HG02623 (cell line): ENCODE data around the gene SLC4A1.

Experiments used
- ATAC-seq: cut with Tn5 transposase; IDR thresholded peaks from one replicate; pipeline ENCODE4 v1.9.1; 2021; ENCODE audit warnings: moderate library complexity; ENCODE audit not compliant: unreplicated experiment

Gene SLC4A1

DNA sequence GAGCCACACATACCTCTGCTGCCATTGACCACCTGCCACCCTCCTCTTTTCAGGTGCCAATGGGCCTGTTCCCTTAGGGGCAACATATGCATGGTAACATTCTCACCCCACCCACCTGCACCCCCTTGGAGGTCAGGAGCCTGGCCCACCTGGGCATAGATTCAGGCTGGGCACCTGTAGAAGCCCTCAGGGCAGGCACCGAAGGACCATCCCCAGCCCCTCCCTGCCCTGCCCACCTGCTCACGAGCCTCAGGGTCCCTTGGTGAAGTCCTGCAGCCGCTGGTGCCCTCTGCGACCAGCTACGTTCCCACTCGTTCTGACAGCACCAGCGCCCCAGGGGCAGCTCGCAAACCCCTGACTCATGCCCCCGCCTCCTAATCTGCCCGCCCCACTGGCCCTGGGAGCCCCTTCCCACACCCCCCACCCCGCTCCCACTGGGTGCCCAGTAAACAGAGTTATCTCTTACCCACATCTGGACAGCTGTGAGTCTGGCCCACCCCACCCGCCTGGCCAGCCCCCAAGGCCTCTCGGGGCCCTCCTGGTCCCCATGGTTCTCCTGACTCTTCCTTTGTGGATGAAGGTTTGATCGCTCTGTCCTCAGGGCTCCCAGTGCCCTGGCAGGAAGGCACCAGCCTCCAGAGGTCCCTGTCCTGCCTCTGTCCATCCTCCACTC, at the start of gene SLC4A1:
SLC4A1 (minus strand) TSS at position 318 of the 673 bp plus-strand sequence. CDS start 5,269 bp downstream, outside the sequence.
- ATAC-seq: no peak

DNA sequence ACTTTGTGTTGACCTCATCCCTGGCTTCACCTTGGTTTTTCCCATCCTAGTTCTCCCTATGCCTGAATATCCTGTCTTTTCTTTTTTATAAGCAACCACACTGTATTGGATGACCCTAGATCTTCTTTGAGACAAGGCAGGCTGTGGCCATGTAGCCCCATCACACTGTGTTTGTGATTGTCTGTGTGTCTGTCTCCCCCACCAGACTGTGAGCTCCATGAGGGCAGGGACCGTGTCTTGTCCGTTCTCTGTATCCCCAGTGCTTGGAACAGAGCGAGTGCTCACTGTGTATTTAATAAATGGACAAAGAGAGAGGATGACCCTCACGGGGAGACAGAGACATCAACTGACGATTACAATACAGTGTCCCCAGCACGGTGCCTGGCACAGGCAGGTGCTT, 49.6 kb upstream of the SLC4A1 start:
- ATAC-seq: no peak

DNA sequence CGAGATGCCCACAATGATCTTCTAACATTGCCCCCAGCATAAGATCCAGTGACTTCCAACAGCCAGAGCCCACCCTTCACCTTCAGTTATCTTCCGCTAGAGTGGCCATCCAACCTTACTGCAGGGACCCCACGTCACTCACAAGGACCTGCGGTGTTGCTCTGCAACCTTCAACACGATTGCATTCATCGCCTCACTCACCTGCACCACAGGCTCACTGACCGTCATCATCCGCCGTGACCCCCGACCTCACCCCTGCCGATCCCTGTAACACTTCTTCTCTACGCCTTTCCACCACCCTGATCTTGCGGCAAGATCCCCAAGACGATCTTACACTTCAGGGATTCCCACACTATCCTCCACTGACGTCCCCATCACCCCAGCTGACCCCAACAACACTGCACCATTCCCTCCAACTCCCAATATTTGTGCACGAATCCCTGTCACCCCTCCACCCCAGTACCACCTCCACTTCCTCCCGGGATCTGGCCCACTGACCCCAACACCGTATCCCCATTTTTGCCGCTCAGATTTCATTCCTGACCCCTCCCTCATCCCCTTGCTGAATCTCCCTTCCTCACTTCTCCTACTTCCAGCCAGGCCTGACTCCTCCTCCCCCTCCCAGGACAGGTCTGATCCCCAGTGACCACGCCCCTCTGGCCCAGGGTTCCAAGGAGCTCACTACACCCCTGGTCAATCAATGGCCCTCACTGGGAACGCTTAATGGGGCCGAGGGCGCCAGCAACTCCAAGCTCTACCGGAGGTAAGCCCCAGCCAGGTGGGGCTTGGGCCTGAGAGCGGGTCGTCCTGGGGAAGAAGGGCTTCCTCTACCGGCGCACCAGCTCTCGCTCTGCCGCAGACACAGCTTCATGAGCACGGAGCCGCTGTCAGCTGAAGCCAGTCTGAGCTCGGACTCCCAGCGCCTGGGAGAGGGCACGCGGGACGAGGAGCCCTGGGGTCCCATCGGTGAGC, 48.1 kb upstream of the SLC4A1 start:
- ATAC-seq: no peak

DNA sequence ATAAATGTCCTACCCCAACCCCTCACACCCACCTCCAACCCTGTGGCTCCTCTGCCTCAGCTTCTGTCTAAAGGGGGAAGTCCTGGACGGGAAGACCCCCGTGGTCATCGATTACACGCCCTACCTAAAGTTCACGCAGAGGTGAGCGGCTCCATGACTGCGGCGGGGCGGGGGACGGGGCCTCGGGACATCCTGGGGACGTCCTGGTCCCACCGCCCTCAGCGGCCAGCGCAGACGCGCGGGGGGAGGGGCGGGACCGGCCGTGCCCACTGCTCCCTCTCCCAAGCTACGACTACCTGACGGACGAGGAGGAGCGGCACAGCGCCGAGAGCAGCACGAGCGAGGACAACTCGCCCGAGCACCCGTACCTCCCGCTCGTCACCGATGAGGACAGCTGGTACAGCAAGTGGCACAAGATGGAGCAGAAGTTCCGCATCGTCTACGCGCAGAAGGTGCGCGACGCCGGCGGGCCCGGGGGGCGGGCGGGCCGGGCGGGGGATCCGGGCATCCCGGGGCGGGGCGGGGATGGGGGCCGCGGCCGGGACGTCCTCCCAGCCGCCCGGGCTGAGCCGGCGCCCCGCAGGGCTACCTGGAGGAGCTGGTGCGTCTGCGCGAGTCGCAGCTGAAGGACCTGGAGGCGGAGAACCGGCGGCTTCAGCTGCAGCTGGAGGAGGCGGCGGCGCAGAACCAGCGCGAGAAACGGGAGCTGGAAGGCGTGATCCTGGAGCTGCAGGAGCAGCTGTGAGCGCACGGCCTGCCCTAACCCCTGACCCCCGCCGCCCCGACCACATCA, 47.1 kb upstream of the SLC4A1 start:
- no peak for ATAC-seq

DNA sequence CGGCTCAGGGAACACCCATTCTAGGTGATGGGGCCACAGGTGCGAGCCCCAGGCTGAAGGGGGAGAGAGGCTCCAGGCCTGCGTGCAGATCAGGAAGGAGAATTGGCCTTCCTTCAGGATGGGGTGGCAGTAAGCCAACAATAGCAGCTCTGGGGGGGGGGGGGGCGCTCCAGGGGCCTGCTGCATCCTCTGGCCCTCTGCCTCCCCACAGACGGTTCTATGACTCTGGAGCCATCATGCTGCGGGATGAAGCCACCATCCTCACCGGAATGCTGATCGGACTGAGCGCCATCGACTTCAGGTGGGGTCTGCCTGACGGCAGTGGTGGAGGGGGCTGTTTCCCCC, 46.6 kb upstream of the SLC4A1 start:
- no peak for ATAC-seq

DNA sequence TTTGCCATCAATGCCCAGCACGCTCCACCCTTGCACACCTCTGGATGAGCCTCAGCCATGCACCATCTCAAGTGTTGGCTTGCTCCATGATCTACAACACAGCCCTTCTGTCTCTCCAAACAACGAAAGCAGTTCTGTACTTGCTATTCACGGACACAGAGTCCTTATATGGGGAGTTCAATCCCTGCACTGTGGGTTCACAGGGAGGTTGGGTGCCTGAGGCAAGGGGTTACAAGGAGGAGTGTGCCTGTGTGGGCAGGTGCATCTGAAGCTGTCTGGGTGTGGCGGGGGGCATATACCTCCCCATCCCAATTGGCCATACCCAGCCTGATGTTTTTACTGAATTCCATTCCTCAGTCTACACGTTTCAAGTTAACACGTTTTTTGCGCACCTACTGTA, 46.1 kb upstream of the SLC4A1 start:
- ATAC-seq: no peak

DNA sequence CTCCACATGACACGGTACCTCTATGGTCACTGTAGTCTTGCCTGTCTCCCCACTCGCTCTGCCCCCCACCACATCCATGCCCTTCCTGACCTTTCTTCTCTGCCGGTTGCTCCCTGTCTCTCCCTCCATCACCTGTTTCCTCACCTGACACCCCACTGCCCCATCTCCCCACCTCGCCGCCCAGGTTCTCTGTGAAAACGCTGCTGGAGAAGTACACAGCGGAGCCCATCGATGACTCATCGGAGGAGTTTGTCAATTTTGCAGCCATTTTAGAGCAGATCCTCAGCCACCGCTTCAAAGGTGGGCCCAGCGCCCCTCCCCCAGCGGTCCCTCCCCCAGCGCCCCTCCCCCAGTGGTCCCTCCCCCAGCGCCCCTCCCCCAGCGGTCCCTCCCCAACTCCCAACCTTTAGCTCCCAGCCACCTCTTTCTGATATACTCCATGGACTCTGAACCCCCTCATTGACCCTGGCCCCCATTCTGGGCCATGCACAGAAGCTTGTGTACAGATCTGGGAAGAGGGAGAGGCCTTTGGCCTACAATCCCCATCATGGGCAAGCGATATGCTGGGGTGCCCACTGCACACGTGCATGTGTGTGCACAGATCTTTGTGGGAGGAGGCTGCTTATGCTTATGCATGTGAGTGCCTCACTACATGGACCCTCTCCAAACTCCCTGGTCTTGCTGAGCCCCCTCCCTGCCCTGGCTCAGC, 44.6 kb upstream of the SLC4A1 start:
- no peak for ATAC-seq

DNA sequence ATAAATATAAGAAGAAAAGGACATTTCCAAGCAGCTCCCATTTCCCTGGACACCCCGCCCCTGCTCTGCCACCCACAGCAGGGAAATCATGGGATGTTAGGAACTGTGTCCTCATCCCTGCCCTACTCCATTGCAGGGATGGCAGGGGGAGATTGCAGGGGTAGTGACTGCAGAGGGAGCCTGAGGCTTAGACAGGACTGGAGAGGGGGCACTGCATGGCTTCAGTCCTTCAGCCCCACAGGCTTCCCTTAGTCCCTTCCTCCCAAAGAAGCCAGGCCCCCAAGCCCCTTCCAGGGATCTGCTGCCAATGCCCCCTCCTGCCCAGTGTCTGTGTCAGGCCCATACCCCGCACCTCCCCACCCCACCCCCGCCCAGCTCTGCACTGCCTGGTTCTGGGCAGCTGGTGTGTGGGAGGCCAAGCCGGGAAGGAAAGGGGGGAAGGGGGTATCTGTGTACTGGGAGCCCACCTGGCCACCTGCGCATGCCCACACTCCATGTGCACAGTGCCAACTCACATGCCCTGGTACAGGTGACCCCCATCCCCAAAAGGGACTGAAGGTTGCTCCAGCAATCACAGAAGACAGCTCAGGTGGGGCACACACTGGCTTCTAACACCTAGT, 43.7 kb upstream of the SLC4A1 start:
- ATAC-seq: no peak

DNA sequence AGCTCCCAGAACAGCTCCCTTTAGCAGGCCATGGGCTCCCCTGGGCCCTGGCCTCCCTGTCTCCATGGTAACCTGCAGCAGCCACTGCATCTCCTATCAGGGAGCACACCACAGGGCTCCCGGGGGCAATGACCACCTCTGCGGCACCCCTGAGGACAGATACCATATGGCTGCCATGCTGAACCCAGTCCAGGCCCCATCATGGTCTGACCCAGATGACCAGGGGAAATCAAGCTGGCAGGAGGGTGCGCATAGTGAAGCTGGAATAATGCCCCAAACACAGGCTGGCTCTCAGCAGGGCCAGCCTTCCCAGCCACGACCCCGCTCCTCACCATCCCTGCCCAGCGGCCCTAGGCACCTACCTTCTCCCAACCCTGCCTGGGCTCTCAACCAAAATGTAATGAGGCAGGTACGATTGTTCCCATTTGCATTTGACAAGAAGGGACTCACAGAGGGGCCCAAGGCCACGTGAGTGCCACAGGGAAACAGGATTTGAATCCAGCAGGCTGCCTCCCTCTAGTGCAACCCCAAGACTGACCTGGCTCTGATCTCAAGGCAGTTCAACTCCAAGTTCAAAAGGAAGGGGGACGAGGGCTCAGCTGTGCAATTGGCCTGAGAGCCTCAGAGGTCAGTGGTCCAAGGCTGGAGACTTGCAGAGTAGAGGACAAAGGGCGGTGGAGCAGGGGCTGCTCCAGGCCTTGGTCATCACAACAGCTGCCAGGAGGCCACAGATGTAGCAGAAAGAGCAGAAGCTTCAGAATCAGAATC, 42.9 kb upstream of the SLC4A1 start:
- no peak for ATAC-seq

DNA sequence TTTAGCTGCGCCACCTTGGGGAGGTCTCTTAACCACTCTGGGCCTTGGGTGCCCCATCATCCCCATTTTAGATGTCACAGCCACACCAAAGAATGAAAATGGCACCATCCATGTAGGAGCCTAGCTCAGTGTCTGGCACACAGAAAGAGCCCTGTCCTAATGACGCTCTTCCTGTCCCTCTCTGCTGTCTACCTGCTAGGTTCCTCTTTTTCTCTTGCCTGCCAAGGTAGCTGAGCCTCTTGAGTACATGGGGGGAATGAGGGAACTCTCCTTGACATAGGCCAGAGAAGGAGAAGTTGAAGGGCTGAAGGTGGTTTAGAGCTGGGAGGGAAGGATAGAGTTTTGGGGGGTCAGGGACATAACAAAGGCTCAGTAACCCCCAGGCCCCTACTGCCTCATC, 42.3 kb upstream of the SLC4A1 start:
- no peak for ATAC-seq

DNA sequence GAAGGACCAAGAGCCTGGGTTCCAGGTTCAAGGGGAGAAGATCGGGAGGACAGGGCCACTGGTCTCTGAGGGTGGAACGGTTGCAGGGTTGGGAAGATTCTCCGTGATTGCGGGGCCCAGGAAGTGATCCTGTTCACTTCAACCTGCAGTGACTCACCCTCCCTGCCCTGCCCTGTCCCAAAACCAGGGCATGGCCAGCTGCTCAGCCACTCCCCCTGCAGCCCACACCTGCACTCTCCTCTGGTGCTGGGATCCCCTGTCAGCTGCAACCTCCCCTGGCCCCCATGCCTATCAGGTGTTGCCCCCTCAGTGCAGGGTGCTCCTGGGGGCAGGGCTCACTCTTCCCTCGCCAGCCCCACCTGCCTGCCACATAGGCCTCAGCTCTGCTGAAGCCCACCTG, 41.5 kb upstream of the SLC4A1 start:
- ATAC-seq: no peak

DNA sequence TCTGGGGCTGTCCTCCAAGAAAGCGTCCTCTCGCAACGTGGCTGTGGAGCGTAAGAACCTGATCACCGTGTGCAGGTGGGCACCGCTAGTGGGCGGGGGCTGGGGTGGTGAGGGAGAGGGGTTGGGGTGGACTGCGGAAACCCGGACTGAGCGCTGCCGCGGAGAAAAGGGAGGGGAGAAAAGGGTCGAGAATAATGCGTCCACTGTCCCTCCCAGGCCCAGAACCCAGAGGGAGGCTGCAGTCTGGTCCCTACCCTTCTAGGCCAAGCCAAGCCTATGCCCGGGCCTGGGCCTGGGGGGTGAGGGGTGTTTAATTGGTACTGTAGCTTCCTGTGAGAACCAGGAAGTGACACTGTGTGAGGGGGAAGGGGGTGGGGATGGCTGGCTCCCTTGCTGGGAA, 40.9 kb upstream of the SLC4A1 start:
- no peak for ATAC-seq

DNA sequence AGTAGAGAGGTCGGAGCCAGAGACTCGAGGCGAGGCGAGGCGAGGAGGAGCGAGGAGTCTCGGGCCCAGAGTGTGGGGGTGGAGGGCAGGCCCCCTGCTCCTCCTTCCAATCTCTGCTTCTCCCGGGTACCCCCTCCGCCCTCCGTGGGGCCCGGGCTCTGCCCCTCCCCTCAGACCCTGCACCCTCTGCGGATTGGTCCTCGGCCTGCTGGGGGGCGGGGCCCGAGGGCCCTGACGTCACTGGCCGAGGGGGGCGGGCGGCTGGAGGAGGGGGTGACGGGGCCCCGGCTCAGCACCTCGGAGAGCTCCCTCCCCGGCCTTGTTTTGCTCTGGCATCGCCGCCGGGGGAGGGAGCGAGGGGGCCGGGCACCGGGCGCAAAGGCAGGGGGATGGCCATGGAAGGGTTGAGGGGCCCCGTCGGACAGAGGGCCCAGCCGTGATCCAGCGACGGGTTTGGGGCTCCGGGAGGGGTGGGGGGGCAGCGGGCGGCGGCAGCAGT, 40.4 kb upstream of the SLC4A1 start, which contains the start of gene RUNDC3A:
RUNDC3A (plus strand) TSS at position 282 of the 499 bp plus-strand sequence. CDS start 232 bp downstream, outside the sequence.
- no peak for ATAC-seq

DNA sequence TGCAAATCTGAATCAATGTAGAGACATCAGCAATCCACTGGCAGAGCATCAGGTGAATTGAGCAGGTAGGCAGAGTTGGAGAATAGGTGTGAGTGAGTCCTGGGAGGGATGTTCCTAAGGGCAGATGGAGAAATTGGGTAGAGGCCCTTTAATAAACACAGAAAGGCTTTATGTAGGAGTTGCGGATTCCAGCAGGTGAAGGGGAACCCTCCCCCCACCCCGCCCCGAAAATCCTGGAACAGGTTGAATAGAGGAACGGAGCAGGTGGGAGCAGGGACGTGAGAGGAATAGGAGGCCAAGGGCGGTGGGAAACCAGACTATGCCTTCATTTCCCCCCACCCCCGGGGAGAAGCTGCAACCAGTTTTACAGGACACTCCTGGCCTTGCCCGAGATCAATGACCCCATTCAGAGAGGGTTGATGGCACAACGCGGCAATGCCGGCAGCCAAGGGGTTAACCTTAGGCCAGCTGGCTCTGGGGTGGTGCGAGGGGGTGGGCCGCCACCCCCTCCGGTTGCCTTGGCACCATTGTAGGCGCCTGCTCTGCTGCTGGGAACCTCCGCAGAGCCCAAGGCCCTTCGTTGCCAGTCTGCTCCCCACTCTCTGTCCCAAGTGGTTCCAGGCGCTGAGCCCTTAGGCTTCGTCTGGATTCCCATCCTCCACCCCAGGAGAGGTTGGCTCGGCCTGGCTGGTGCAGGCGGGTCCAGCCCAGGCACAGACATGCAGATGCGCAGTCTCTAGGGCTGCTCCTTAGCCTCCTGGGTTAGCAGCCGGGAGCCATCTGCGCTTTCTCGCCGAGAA, 39.7 kb upstream of the SLC4A1 start:
- ATAC-seq: no peak

DNA sequence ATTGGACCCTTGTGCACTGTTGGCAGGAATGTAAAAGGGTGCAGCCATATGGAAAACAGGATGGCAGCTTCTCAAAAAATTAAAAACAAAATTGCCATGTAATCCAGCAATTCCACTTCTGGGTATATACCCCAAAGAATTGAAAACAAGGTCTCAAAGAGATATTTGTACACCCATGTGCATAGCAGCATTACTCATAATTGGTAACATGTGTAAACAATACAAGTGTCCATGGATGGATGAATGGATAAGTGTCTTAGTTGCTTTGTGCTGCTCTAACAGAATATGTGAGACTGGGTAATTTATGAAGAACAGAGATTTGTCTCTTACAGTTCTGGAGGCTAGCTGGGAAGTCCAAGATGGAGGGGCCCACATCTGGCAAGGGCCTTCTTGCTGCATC, 36.7 kb upstream of the SLC4A1 start:
- ATAC-seq: no peak

DNA sequence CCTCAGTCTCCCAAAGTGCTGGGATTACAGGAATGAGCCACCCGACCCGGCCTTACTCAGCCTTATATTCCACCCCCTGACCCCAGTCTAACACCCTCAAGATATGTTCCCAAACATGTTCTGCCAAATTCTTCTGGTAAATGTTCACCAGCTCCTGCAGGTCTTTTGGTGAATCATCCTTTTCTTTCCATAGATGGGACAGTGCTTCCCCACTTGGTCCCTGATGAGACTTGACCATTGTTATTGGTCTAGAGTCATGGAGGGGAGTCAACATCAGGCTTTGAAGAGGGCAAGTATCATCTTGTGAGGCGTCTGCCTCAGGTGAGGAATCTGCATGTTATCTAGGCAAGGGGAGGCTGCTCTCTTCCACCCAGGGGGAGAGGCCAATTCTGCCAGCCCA, 30.0 kb upstream of the SLC4A1 start:
- ATAC-seq: no peak

DNA sequence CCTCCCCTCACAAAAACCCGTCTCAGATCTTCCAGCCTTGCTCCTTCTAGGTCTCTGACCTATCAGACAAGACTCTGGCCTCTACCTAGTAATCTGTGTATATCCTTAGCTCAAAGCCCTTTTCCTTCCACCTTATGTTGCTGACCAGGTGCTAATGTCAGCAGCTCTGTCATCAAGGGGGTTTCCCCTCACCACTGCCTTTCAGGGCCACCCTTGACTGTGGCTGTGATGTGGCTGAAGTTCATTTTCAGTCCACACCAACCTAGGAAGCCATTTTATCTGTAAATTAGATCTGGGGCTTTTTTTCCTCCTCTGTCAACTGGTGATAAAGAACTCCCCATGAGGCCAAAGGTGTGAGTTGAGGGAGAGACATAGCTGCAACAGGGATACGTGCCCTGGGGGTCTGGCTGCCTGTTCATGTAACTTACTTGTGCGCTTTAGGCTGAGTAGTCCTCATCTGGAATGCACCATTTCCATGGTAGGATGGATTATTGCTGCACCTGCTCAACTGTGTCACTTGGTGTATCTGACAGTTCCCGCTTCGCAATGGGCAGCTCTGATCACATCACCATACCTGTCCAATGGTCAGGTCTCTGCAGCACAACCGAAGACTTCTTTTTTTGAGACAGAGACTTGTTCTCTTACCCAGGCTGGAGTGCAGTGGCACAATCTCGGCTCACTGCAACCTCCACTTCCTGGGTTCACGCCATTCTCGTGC, 25.7 kb upstream of the SLC4A1 start:
- ATAC-seq: no peak

DNA sequence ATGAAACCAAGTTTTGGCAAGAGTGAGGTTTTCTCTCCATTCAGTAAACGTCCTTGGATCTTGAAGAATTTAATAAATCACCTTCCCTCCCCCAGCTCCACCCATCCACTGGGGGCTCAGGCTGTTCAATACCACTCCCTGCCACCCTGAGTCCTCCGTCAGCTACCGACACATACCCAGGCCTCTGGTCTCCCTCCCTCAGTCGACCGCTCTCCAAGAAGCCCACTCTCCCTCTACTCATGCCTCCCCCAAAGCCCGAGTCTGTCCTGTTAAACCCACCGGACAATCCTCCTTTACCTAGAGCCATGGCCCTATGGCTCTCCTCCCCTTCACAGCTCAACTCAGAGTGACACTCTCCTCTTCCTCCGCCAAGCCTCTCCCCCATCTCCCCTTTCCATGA, 19.7 kb upstream of the SLC4A1 start:
- no peak for ATAC-seq
